Transverse colon (tissue), 4 donors: Measurements from ENCODE around the gene HLA-B. TPM values are rescaled to one million over a fixed set of nuclear protein-coding genes. Genes with fewer than 3 reads are reported as not detected.
"Not testable (repeated sequence)": the region's sequence is repeated elsewhere in the genome, so short reads cannot be mapped to it uniquely, and the experiment has no call there.

Source experiments
- DNase-seq: peaks from one replicate; pipeline ENCODE4 v3.0.0-alpha.2; 2019
- H3K27ac ChIP-seq, 4 donors: fragments of 200-600 bp; sonication (generic); 2 replicates each; pipeline ENCODE4 v1.5.1; 2016 to 2018; ENCODE audit warnings: inconsistent platforms in 4 of 4
- H3K27me3 ChIP-seq: fragments of 200-600 bp; sonication (generic); 2 replicates; pipeline ENCODE4 v1.5.1; 2017; ENCODE audit warnings: inconsistent platforms
- H3K36me3 ChIP-seq, 4 donors: fragments of 200-600 bp; sonication (generic); 2 replicates each; pipeline ENCODE4 v1.5.1; 2017 to 2019; ENCODE audit warnings: inconsistent platforms in 4 of 4
- H3K4me1 ChIP-seq, 4 donors: fragments of 200-600 bp; sonication (generic); 2 replicates each; pipeline ENCODE4 v1.5.1; 2017 to 2020; ENCODE audit warnings: inconsistent platforms in 4 of 4
- H3K4me3 ChIP-seq, 4 donors: fragments of 200-600 bp; sonication (generic); 1 replicate in 1 of 4; 2 replicates in 3 of 4; pipeline versions ENCODE4 v1.5.1 to v1.6.1; 2017 to 2019; ENCODE audit warnings: inconsistent platforms in 4 of 4
- H3K9me3 ChIP-seq, 2 donors: fragments of 200-600 bp; sonication (generic); 2 replicates each; pipeline ENCODE4 v1.5.1; 2017 to 2019; ENCODE audit warnings: inconsistent platforms in 2 of 2
- EP300 ChIP-seq: sonication (generic); formaldehyde crosslinking; IDR thresholded peaks from one replicate; pipeline ENCODE4 v1.6.1; 2017; ENCODE audit warnings: antibody characterized with exemption, low read depth
- POLR2A ChIP-seq: fragments of 450-650 bp; IDR thresholded peaks from one replicate; pipeline ENCODE4 v1.6.1; 2016; ENCODE audit warnings: antibody characterized with exemption, mild to moderate bottlenecking, moderate library complexity
- POLR2AphosphoS5 ChIP-seq, 3 donors: sonication (generic); formaldehyde crosslinking; IDR thresholded peaks; one replicate each; pipeline ENCODE4 v1.6.1; 2016; ENCODE audit warnings: antibody characterized with exemption in 3 of 3
- WGBS, 2 donors: methylation state at CpG; one replicate each; pipeline ENCODE4 v1.1.5; 2018; ENCODE audit warnings: low coverage in 1 of 2; 5-methylcytosine and 5-hydroxymethylcytosine counted together
- in situ Hi-C, 4 donors: fragments of 200-750 bp; cut with MboI; loops; one replicate each; pipeline versions ENCODE4 v1.15.0 to v1.15.1; 2017; ENCODE audit warnings: low sequenced_read_pairs in 3 of 4, low pct_ligation_motif_present in 1 of 4, low pct_unique_long_range_greater_than_20kb in 1 of 4
- intact Hi-C: fragments of 100-400 bp; cut with DNase I; formaldehyde crosslinking; loops from one replicate; pipeline ENCODE4 v1.15.1; 2023; ENCODE audit warnings: low total_unique reads
- total RNA-seq, 4 donors: library from RNA; depleted of rRNA; stranded (reverse); fragments of >200 nt; gene quantifications; one replicate each; pipeline ENCODE4 v1.1.0, GENCODE V29; 2016
- TF ChIP-seq, protein P1 (sequence below), 5 experiments: fragments of 200-600 bp in 3 of 5; fragments of 450-650 bp in 2 of 5; sonication (generic) in 3 of 5; IDR thresholded peaks; 1 replicate in 2 of 5; 2 replicates in 3 of 5; pipeline ENCODE4 v1.5.1; 2016 to 2017; ENCODE audit warnings: antibody characterized with exemption in 5 of 5, inconsistent platforms in 3 of 5, mild to moderate bottlenecking in 2 of 5, moderate library complexity in 1 of 5

Gene HLA-B
- total RNA-seq, 4 donors from 2014 or later, result 915 to 3,432 (median 2,814) TPM

DNA sequence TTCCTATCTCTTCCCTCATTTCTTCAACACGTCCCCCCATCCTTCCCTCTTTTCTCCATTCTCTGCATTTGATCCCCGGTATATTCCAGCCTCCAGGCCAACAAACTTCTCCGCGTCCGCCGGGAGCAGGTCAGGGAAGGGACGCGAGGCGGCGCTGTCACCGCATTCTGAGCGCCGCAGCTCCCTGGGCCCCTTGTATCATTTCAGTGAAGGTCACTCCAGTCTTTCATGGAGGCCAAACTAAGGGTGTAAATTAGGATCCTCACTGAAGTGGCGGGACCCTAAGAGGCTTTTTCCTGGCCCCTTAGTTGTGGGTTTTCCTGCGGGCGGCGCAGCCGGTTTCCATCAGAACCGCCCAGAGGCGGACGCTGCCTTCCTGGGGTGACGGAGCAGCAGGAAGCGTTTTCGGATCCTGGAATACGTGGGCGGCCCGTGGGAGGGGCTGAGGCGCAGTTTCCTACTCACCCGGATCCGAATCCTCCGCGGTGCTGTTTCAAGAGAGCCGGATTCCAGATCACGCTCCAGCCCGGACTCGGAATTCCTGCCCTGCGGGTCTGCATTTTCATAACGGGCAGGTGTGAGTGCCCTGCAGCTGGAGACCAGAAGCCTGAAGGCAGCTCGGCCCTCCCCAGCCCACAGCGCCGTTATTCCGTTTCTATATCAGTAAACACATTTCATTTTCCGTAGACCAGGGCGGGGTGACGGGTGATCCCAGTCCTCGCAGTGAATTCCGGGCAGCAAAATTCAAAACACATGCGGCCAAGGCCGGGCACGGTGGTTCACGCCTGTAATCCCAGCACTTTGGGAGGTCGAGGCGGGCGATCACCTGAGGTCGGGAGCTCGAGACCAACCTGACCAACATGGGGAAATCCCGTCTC lies 42.8 kb upstream of the HLA-B start:
- 0% methylated on average over 6 to 47 of the region's 57 CpGs for WGBS, 2 donors
- intact Hi-C loops, result no loop called here
- Histone ChIP-seq H3K9me3 (no peaks in the 10 kb centered on the region), H3K27me3 (no peaks in the 10 kb centered on the region), H3K36me3 (no peaks in the 10 kb centered on the region), H3K27ac (peak overlapping the region; percentile 98 to 100 (median 99)), H3K4me3 (peak overlapping the region; percentile 67 to 92 (median 79)), H3K4me1 (peaks cover 28 to 66% (median 43%) of the 10 kb centered on the region in 4 donors)
- peak; percentile 75 for TF ChIP-seq POLR2A
- TF ChIP-seq POLR2AphosphoS5 (IDR thresholded peaks at IDR 0.05), result peak; percentile 60 to 71 (median 62)
- TF ChIP-seq, protein P1, sequence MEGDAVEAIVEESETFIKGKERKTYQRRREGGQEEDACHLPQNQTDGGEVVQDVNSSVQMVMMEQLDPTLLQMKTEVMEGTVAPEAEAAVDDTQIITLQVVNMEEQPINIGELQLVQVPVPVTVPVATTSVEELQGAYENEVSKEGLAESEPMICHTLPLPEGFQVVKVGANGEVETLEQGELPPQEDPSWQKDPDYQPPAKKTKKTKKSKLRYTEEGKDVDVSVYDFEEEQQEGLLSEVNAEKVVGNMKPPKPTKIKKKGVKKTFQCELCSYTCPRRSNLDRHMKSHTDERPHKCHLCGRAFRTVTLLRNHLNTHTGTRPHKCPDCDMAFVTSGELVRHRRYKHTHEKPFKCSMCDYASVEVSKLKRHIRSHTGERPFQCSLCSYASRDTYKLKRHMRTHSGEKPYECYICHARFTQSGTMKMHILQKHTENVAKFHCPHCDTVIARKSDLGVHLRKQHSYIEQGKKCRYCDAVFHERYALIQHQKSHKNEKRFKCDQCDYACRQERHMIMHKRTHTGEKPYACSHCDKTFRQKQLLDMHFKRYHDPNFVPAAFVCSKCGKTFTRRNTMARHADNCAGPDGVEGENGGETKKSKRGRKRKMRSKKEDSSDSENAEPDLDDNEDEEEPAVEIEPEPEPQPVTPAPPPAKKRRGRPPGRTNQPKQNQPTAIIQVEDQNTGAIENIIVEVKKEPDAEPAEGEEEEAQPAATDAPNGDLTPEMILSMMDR (IDR thresholded peaks at IDR 0.05), result peak; percentile 77 to 99 (median 88)
- no peak for TF ChIP-seq EP300
- in situ Hi-C loops, result loop anchor here in 2 of 4 donors (5.0 kb wide), 1 partner anchor 42 kb away; no protein-coding TSS in a partner anchor
- peak; percentile 94 for DNase-seq

DNA sequence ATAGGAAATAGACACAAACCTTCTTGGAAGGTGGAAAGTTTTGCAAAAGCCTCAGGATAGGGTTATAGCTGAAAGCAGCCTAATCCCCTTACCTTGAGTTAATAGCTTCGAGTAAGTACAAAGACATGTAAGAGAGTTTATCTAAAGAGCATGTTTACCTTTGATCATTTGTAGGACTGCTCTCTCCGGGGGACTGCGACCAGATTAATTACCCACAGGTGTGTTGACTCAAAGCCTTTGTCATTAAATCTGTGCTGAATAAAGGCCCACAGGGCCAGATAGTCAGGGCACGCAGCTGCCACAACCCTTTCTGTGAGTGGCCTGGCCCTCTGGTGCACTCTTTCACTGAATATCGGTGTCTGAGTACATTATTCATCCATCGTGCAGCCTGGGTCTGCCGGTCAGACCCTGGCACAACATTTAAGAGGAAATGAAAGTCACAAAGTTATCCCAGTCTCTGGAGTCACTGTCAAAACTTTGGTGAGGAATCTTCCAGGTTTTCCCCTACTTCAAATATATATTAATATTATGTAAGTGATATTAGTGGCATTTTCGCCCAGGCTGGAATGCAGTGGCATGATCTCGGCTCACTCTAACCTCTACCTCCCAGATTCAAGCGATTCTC lies 41.0 kb upstream of the HLA-B start:
- 72 to 89% methylated on average over 3 to 10 of the region's 10 CpGs for WGBS, 2 donors
- Histone ChIP-seq H3K9me3 (no peaks in the 10 kb centered on the region), H3K27me3 (no peaks in the 10 kb centered on the region), H3K4me1 (peaks cover 21 to 56% (median 35%) of the 10 kb centered on the region in 4 donors), H3K27ac (no peak overlapping the region), H3K36me3 (no peaks in the 10 kb centered on the region), H3K4me3 (no peak overlapping the region)
- TF ChIP-seq POLR2AphosphoS5 (IDR thresholded peaks at IDR 0.05) (no peak), EP300 (no peak), POLR2A (no peak)
- TF ChIP-seq, protein P1 (IDR thresholded peaks at IDR 0.05), result no peak
- intact Hi-C loops, result loop anchor here (2.0 kb wide), 1 partner anchor 43 kb away; no protein-coding TSS in a partner anchor
- in situ Hi-C loops, result no loop called here
- DNase-seq, result no peak

DNA sequence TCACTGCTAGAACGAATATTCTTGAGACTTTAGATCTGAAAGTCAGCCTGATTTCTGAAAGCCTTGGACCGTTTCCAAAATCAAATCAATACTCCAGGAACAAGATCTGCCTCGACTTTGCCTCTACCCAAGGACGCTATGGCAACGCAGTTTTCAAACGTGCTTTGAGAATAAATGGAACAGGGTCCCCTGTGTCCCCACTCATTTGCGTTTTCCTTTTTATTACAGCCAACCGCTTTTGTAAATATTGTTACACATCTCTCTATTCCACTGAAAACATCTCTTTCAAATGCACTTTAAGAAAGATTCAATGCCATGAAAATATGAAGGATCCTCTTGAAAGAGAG lies 40.1 kb upstream of the HLA-B start:
- H3K36me3 ChIP-seq, H3K9me3 ChIP-seq, in situ Hi-C loops, DNase-seq, H3K27me3 ChIP-seq, H3K4me3 ChIP-seq: not testable (repeated sequence)
- peaks cover 13 to 47% (median 26%) of the 10 kb centered on the region in 4 donors for H3K4me1 ChIP-seq
- WGBS, 2 donors, result 12 to 26% methylated on average over 6 to 8 of the region's 8 CpGs
- H3K27ac ChIP-seq, result peak overlapping the region; percentile 25 to 52 (median 50)
- intact Hi-C loops, result loop anchor here (2.0 kb wide), 1 partner anchor 44 kb away; no protein-coding TSS in a partner anchor

DNA sequence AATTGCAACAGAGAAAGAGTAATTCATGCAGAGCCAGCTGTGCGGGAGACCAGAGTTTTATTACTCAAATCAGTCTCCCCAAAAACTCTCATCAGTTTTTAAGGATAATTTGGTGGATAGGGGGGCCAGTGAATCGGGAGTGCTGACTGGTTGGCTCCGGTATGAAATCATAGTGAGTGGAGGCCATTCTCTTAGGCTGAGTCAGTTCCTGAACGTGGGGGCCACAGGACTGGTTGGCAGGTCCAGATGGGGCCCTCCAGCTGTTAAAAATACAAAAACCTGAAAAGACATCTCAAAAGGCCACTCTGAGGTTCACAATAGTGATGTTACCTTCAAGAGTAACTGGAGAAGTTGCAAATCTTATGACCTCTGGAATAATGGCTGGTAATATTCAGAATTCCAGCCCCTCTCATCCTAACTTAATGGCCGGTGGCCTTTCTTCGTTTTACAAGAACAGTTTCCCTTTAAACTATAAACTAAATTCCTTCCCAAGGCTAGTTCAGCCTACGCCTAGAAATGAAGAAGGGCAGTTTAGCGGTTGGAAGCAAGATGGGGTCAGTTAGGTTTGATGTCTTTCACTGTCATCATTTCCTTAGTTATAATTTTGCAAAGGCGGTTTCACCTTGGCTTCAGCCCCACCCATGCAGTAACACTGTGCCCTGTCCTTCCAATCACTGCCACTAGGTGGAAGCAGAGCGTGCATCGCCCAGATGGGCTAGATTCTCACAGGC lies 39.6 kb upstream of the HLA-B start:
- in situ Hi-C loops, result no loop called here
- intact Hi-C loops, result loop anchor here (2.0 kb wide), 1 partner anchor 44 kb away; no protein-coding TSS in a partner anchor
- Histone ChIP-seq H3K27ac (peak overlapping the region; percentile 25 to 72 (median 40)), H3K4me3 (no peak overlapping the region), H3K36me3 (no peaks in the 10 kb centered on the region), H3K4me1 (peaks cover 7 to 42% (median 21%) of the 10 kb centered on the region in 4 donors), H3K9me3 (no peaks in the 10 kb centered on the region), H3K27me3 (no peaks in the 10 kb centered on the region)
- 39 to 67% methylated on average over 3 to 11 of the region's 11 CpGs for WGBS, 2 donors
- DNase-seq, result peak; percentile 92
- no peak for TF ChIP-seq EP300
- TF ChIP-seq POLR2A, result no peak
- TF ChIP-seq POLR2AphosphoS5 (IDR thresholded peaks at IDR 0.05), result no peak
- TF ChIP-seq, protein P1 (IDR thresholded peaks at IDR 0.05), result peak; percentile 81 to 92 (median 91)
